ENCODE measurements around the gene ZNF367.

Gene ZNF367

DNA sequence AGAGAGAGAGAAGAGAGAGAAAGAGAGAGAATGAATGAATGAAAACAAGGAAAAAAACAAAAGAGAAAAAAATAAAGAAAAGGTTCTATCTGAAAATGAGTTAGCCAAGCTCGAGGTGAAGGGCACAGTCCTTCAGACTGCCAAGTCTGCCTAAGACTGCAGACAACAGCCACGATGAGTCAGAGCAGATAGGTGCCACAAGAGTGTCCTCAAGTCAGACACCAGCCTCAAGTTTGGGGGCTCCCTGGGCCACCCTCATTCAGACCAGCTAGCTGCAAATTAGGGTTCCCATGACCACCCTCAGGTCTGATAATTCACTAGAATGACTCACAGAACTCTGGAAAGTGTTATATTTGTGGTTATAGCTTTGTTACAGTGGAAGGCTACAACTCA, 17.9 kb upstream of the ZNF367 start:
- Histone ChIP-seq H3K4me3 (replicated peaks; ENCODE audit: low read depth, low read length) (no peak overlapping the region), H3K36me3 (ENCODE audit: control insufficient read depth, insufficient read depth, low read length) (no peaks in the 10 kb centered on the region), H3K27me3 (replicated peaks; ENCODE audit: control insufficient read depth, insufficient read depth, low read length) (no peaks in the 10 kb centered on the region)
- DNase-seq (ENCODE audit: extremely low read depth, insufficient read length), result no peak
- TF ChIP-seq, protein P1, sequence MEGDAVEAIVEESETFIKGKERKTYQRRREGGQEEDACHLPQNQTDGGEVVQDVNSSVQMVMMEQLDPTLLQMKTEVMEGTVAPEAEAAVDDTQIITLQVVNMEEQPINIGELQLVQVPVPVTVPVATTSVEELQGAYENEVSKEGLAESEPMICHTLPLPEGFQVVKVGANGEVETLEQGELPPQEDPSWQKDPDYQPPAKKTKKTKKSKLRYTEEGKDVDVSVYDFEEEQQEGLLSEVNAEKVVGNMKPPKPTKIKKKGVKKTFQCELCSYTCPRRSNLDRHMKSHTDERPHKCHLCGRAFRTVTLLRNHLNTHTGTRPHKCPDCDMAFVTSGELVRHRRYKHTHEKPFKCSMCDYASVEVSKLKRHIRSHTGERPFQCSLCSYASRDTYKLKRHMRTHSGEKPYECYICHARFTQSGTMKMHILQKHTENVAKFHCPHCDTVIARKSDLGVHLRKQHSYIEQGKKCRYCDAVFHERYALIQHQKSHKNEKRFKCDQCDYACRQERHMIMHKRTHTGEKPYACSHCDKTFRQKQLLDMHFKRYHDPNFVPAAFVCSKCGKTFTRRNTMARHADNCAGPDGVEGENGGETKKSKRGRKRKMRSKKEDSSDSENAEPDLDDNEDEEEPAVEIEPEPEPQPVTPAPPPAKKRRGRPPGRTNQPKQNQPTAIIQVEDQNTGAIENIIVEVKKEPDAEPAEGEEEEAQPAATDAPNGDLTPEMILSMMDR (IDR thresholded peaks at IDR 0.05; ENCODE audit: insufficient read depth, low read length, poor library complexity, severe bottlenecking), result no peak

DNA sequence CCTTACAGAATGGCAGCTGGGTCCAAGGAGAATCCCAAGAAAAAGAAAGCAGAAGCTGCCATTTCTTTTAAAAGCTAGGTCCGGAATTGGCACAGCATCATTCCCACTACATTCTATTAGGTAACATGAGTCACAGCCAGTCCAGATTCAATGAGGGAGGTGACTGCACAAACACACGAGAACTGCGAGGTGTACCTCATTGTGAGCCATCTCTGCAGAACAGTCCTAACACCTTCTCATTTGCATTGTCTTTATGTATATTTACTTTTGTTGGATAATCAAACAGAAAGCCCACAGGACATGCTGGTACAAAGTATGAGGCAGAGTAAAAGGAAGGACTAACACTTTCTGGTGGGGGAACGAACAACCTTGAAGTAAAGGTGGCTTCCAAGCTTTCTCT, 17.2 kb upstream of the ZNF367 start:
- no peak for DNase-seq (ENCODE audit: extremely low read depth, insufficient read length)
- H3K4me3 ChIP-seq (replicated peaks; ENCODE audit: low read depth, low read length), result no peak overlapping the region

DNA sequence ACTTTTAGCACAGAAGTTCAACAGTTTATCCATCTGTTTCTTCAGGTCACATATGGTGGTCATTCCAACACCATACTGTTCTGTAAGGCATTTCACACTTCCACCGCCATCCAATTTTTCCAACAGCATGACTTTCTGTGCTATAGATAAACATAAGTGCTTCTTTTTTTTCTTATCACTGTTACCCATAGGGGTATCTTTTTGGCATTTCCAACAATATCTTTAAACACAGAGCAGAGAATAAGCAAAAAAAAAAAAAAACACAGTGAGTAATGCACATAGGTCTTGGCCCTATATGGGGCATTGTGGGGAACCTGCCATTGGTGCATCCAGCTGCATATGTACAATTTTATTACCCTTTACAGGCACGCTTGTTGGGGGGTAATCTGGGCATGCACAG, 12.2 kb upstream of the ZNF367 start:
- H3K4me3 ChIP-seq (replicated peaks; ENCODE audit: low read depth, low read length), result no peak overlapping the region
- H3K36me3 ChIP-seq (ENCODE audit: control insufficient read depth, insufficient read depth, low read length), result no peaks in the 10 kb centered on the region
- DNase-seq (ENCODE audit: extremely low read depth, insufficient read length), result no peak
- no peaks in the 10 kb centered on the region for H3K27me3 ChIP-seq (replicated peaks; ENCODE audit: control insufficient read depth, insufficient read depth, low read length)
- TF ChIP-seq, protein P1 (IDR thresholded peaks at IDR 0.05; ENCODE audit: insufficient read depth, low read length, poor library complexity, severe bottlenecking), result no peak

More for the DNA sequence above, 17.2 kb upstream of the ZNF367 start:
- Histone ChIP-seq H3K27me3 (replicated peaks; ENCODE audit: control insufficient read depth, insufficient read depth, low read length) (no peaks in the 10 kb centered on the region), H3K36me3 (ENCODE audit: control insufficient read depth, insufficient read depth, low read length) (no peaks in the 10 kb centered on the region)
- TF ChIP-seq, protein P1 (IDR thresholded peaks at IDR 0.05; ENCODE audit: insufficient read depth, low read length, poor library complexity, severe bottlenecking), result no peak

DNA sequence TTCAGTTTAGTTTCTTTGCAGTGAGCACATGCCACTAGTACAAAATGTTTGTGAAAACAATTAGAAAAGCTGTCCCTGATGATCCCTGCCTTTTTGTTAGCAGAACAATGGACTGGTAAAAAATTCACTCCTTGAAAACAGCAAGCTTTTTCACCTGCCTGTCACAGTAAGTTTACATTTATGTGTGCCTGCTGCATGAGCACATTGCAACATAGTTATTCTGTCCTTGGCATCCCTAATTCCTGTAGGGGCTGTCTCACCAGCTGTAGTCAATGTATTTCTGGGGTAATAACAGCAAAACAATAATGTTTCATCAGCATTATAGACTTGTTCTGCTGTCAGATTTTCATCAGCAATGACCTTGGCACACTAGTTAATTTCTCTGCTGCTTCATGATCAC, 11.6 kb upstream of the ZNF367 start:
- no peak for DNase-seq (ENCODE audit: extremely low read depth, insufficient read length)
- Histone ChIP-seq H3K27me3 (replicated peaks; ENCODE audit: control insufficient read depth, insufficient read depth, low read length) (no peaks in the 10 kb centered on the region), H3K4me3 (replicated peaks; ENCODE audit: low read depth, low read length) (no peak overlapping the region), H3K36me3 (ENCODE audit: control insufficient read depth, insufficient read depth, low read length) (no peaks in the 10 kb centered on the region)
- TF ChIP-seq, protein P1 (IDR thresholded peaks at IDR 0.05; ENCODE audit: insufficient read depth, low read length, poor library complexity, severe bottlenecking), result no peak

DNA sequence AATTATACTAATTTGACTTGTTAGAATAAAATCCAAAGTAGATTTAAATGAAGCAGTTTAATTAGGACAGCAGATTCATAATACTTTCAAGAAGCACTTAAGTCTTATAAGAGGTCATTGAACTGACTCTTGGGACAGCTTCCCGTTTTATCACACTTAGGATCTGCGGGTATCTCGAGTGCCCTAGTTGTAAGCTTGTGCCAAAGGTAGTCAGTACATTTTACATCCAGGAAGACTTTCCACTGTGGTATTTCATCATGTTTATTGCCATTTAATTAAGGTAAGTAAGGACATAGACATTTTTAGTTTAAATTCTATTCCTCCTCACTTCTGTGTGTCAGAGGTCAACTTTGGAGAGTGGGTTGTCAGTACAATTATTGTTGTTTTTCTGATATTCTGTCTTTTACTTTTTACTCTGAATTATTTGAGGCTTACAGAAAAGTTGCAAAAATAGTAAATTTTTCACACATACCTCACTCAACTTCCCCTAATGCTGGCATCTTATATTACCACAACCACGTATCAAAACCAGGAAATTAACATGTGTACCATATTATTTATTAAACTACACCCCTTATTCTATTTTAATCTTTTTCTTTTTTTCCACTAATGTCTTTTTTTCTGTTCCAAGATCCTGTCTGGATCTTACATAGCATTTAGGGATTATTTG, 7.5 kb upstream of the ZNF367 start:
- TF ChIP-seq, protein P1 (IDR thresholded peaks at IDR 0.05; ENCODE audit: insufficient read depth, low read length, poor library complexity, severe bottlenecking), result no peak
- no peak for DNase-seq (ENCODE audit: extremely low read depth, insufficient read length)
- H3K27me3 ChIP-seq (replicated peaks; ENCODE audit: control insufficient read depth, insufficient read depth, low read length), result no peaks in the 10 kb centered on the region
- no peaks in the 10 kb centered on the region for H3K36me3 ChIP-seq (ENCODE audit: control insufficient read depth, insufficient read depth, low read length)
- no peak overlapping the region for H3K4me3 ChIP-seq (replicated peaks; ENCODE audit: low read depth, low read length)

DNA sequence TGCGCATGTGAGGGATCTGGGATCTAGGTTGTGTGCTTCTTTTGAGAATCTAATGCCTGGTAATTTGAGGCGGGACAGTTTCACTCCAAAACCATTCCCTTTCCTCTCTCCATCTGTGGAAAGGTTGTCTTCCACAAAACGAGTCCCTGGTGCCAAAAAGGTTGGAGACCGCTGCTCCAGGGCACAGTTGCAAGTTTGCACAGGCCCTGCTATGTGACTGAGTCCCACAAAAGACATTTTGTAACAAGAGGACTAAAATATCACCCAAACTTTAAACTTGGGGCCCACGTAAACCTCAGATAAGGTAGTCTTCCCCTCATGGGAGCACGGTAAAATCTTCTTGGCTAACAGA, 5.8 kb upstream of the ZNF367 start:
- Histone ChIP-seq H3K27me3 (replicated peaks; ENCODE audit: control insufficient read depth, insufficient read depth, low read length) (no peaks in the 10 kb centered on the region), H3K4me3 (replicated peaks; ENCODE audit: low read depth, low read length) (no peak overlapping the region), H3K36me3 (ENCODE audit: control insufficient read depth, insufficient read depth, low read length) (no peaks in the 10 kb centered on the region)
- no peak for DNase-seq (ENCODE audit: extremely low read depth, insufficient read length)
- TF ChIP-seq, protein P1 (IDR thresholded peaks at IDR 0.05; ENCODE audit: insufficient read depth, low read length, poor library complexity, severe bottlenecking), result no peak
